GM23338 (cell line): ENCODE measurements around the gene SORL1. TPM values are rescaled to one million over a fixed set of nuclear protein-coding genes. Genes with fewer than 3 reads are reported as not detected.

Experiments used
- ATAC-seq: fragments of 200-7000 bp; cut with Tn5 transposase; 3 replicates; pipeline ENCODE4 v1.9.1; 2020
- DNase-seq: peaks from one replicate; pipeline ENCODE4 v3.0.0-alpha.2; 2015; ENCODE audit warnings: low spot score
- H2AFZ ChIP-seq: fragments of 200-600 bp; sonication (generic); 2 replicates; pipeline ENCODE4 v1.8.0; 2016; ENCODE audit warnings: antibody characterized with exemption, mild to moderate bottlenecking, moderate library complexity
- H3F3A ChIP-seq: fragments of 200-600 bp; sonication (generic); replicated peaks from 2 replicates; pipeline ENCODE4 v1.8.0; 2017; ENCODE audit warnings: antibody characterized with exemption, mixed run types, low read depth
- H3K27ac ChIP-seq: fragments of 200-600 bp; sonication (generic); 2 replicates; pipeline ENCODE4 v1.6.1; 2016; ENCODE audit warnings: low read depth
- H3K27me3 ChIP-seq: fragments of 200-600 bp; sonication (generic); 2 replicates; pipeline ENCODE4 v1.8.0; 2016; ENCODE audit warnings: mild to moderate bottlenecking, mixed run types, moderate library complexity; ENCODE audit not compliant: insufficient read depth
- H3K36me3 ChIP-seq: fragments of 200-600 bp; sonication (generic); 2 replicates; pipeline ENCODE4 v1.8.0; 2016; ENCODE audit warnings: mild to moderate bottlenecking; ENCODE audit not compliant: insufficient read depth
- H3K4me1 ChIP-seq: fragments of 200-600 bp; sonication (generic); 2 replicates; pipeline ENCODE4 v1.8.0; 2016; ENCODE audit warnings: mild to moderate bottlenecking, moderate library complexity; ENCODE audit not compliant: insufficient read depth
- H3K4me2 ChIP-seq: fragments of 200-600 bp; sonication (generic); 2 replicates; pipeline ENCODE4 v1.7.1; 2017; ENCODE audit warnings: mixed run types
- H3K4me3 ChIP-seq: fragments of 200-600 bp; sonication (generic); 2 replicates; pipeline ENCODE4 v1.6.1; 2016; ENCODE audit warnings: mixed run types
- H3K79me2 ChIP-seq: fragments of 200-600 bp; sonication (generic); replicated peaks from 2 replicates; pipeline ENCODE4 v1.8.0; 2017; ENCODE audit warnings: mild to moderate bottlenecking; ENCODE audit not compliant: insufficient read depth
- H3K9me2 ChIP-seq: fragments of 200-600 bp; sonication (generic); 2 replicates; pipeline ENCODE4 v1.8.0; 2017; ENCODE audit not compliant: insufficient read depth
- H4K20me1 ChIP-seq: fragments of 200-600 bp; sonication (generic); replicated peaks from 2 replicates; pipeline ENCODE4 v1.8.0; 2017; ENCODE audit warnings: mild to moderate bottlenecking; ENCODE audit not compliant: insufficient read depth
- H3K27ac Mint-ChIP-seq: 2 replicates; pipeline ENCODE4 v1.8.0; 2020; ENCODE audit warnings: inconsistent platforms, mild to moderate bottlenecking, moderate library complexity, mixed read lengths
- H3K27me3 Mint-ChIP-seq: 3 replicates; pipeline ENCODE4 v1.8.0; 2022; ENCODE audit warnings: low read depth, mild to moderate bottlenecking, moderate library complexity, mixed read lengths, inconsistent platforms; ENCODE audit not compliant: insufficient read depth, poor library complexity
- H3K36me3 Mint-ChIP-seq: 3 replicates; pipeline ENCODE4 v1.8.0; 2021; ENCODE audit warnings: low read depth, mild to moderate bottlenecking, inconsistent platforms, moderate library complexity, mixed read lengths
- H3K4me1 Mint-ChIP-seq: 3 replicates; pipeline ENCODE4 v1.8.0; 2020; ENCODE audit warnings: mild to moderate bottlenecking, inconsistent platforms, mixed read lengths
- H3K4me3 Mint-ChIP-seq: 3 replicates; pipeline ENCODE4 v1.8.0; 2021; ENCODE audit warnings: moderate library complexity, mild to moderate bottlenecking, inconsistent platforms, mixed read lengths
- H3K9me3 Mint-ChIP-seq: 3 replicates; pipeline ENCODE4 v1.8.0; 2020; ENCODE audit warnings: moderate library complexity, mild to moderate bottlenecking, inconsistent platforms, mixed read lengths
- CREB1 ChIP-seq: fragments of 250-450 bp; sonication (Bioruptor Pico); IDR thresholded peaks from 2 replicates; pipeline ENCODE4 v1.5.0; 2020; ENCODE audit warnings: low read depth, mild to moderate bottlenecking, moderate library complexity
- CTCF ChIP-seq, 2 experiments: fragments of 200-600 bp in 1 of 2; sonication (generic) in 1 of 2; conservative IDR thresholded peaks; 2 replicates each; pipeline versions ENCODE4 v1.5.1 to v1.6.1; 2016 to 2017; ENCODE audit warnings: antibody characterized with exemption in 2 of 2, low read depth in 2 of 2, mild to moderate bottlenecking in 2 of 2, moderate library complexity in 1 of 2
- ETS1 ChIP-seq: IDR thresholded peaks from 2 replicates; pipeline ENCODE4 v1.6.1; 2016; ENCODE audit warnings: antibody characterized with exemption
- EZH2 ChIP-seq: fragments of 200-600 bp; sonication (generic); IDR thresholded peaks from one replicate; pipeline ENCODE4 v1.8.0; 2017; ENCODE audit warnings: antibody characterized with exemption, mild to moderate bottlenecking, low read depth; ENCODE audit not compliant: unreplicated experiment
- EZH2phosphoT487 ChIP-seq: fragments of 200-600 bp; sonication (generic); IDR thresholded peaks from one replicate; pipeline ENCODE4 v1.8.1; 2018; ENCODE audit warnings: antibody characterized with exemption; ENCODE audit not compliant: unreplicated experiment
- JUNB ChIP-seq: IDR thresholded peaks from one replicate; pipeline ENCODE4 v1.6.1; 2016; ENCODE audit warnings: antibody characterized with exemption; ENCODE audit not compliant: unreplicated experiment
- NANOG ChIP-seq: IDR thresholded peaks from 2 replicates; pipeline ENCODE4 v1.6.1; 2016; ENCODE audit warnings: antibody characterized with exemption, borderline replicate concordance
- POLR2AphosphoS5 ChIP-seq: IDR thresholded peaks from 2 replicates; pipeline ENCODE4 v1.6.1; 2016; ENCODE audit warnings: antibody characterized with exemption, low read depth
- STAT1 ChIP-seq: IDR thresholded peaks from one replicate; pipeline ENCODE4 v1.6.1; 2016; ENCODE audit warnings: antibody characterized with exemption; ENCODE audit not compliant: unreplicated experiment
- ZNF114 ChIP-seq: fragments of 250-450 bp; sonication (Bioruptor Pico); IDR thresholded peaks from 2 replicates; pipeline ENCODE4 v1.5.0; 2020; ENCODE audit warnings: mild to moderate bottlenecking, moderate library complexity
- ZNF331 ChIP-seq: fragments of 250-450 bp; sonication (Bioruptor Pico); IDR thresholded peaks from 2 replicates; pipeline ENCODE4 v1.5.0; 2020; ENCODE audit warnings: low read depth, mild to moderate bottlenecking, moderate library complexity
- polyA plus RNA-seq: library from polyadenylated mRNA; unstranded; fragments of >200 nt; fragmentation: Nextera tagmentation; extraction: Ambion mirVana; gene quantifications from 2 replicates; pipeline ENCODE4 v1.2.1, GENCODE V29; 2016
- total RNA-seq: library from RNA; depleted of rRNA; stranded (reverse); fragments of >200 nt; shearing (Covaris generic); gene quantifications from 2 replicates; pipeline ENCODE4 v1.2.3, GENCODE V29; 2014
- TF ChIP-seq, protein P1 (sequence below): IDR thresholded peaks from one replicate; pipeline ENCODE4 v1.6.1; 2018; ENCODE audit warnings: antibody characterized with exemption; ENCODE audit not compliant: unreplicated experiment
- TF ChIP-seq, protein P2 (sequence below): fragments of 250-450 bp; sonication (Bioruptor Pico); IDR thresholded peaks from 2 replicates; pipeline ENCODE4 v1.5.0; 2020; ENCODE audit warnings: mild to moderate bottlenecking, moderate library complexity

Gene SORL1
- total and polyA plus RNA-seq, 2 experiments from 2014 or later = 23.0 to 78.8 TPM

- no peak for ATAC-seq
- Mint-ChIP-seq H3K36me3 (peaks cover 41% of the 10 kb centered on the region), H3K4me1 (no peaks in the 10 kb centered on the region), H3K27ac (no peak overlapping the region), H3K4me3 (no peak overlapping the region), H3K9me3 (no peaks in the 10 kb centered on the region), H3K27me3 (peaks cover 5% of the 10 kb centered on the region)
- Histone ChIP-seq H3K4me2 (no peak overlapping the region), H3K9me2 (no peaks in the 10 kb centered on the region), H3F3A (no peaks in the 10 kb centered on the region), H3K4me1 (no peaks in the 10 kb centered on the region), H4K20me1 (no peaks in the 10 kb centered on the region; the same call in 1 of the 2 replicates), H2AFZ (no peak overlapping the region), H3K27ac (no peak overlapping the region), H3K36me3 (peaks cover 28% of the 10 kb centered on the region), H3K4me3 (no peak overlapping the region), H3K27me3 (no peaks in the 10 kb centered on the region), H3K79me2 (no peaks in the 10 kb centered on the region)
- no peak for DNase-seq
- TF ChIP-seq ZNF331 (CRISPR knock-in tag) (no peak), ETS1 (no peak), CREB1 (no peak), ZNF114 (CRISPR knock-in tag) (no peak), JUNB (no peak), EZH2phosphoT487 (no peak), NANOG (no peak), STAT1 (no peak), POLR2AphosphoS5 (no peak), EZH2 (no peak), CTCF (conservative IDR thresholded peaks at IDR 0.05; ENCODE audit: low read depth in 2 of 2) (no peak)
- TF ChIP-seq, protein P1, sequence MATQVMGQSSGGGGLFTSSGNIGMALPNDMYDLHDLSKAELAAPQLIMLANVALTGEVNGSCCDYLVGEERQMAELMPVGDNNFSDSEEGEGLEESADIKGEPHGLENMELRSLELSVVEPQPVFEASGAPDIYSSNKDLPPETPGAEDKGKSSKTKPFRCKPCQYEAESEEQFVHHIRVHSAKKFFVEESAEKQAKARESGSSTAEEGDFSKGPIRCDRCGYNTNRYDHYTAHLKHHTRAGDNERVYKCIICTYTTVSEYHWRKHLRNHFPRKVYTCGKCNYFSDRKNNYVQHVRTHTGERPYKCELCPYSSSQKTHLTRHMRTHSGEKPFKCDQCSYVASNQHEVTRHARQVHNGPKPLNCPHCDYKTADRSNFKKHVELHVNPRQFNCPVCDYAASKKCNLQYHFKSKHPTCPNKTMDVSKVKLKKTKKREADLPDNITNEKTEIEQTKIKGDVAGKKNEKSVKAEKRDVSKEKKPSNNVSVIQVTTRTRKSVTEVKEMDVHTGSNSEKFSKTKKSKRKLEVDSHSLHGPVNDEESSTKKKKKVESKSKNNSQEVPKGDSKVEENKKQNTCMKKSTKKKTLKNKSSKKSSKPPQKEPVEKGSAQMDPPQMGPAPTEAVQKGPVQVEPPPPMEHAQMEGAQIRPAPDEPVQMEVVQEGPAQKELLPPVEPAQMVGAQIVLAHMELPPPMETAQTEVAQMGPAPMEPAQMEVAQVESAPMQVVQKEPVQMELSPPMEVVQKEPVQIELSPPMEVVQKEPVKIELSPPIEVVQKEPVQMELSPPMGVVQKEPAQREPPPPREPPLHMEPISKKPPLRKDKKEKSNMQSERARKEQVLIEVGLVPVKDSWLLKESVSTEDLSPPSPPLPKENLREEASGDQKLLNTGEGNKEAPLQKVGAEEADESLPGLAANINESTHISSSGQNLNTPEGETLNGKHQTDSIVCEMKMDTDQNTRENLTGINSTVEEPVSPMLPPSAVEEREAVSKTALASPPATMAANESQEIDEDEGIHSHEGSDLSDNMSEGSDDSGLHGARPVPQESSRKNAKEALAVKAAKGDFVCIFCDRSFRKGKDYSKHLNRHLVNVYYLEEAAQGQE = no peak
- TF ChIP-seq, protein P2, sequence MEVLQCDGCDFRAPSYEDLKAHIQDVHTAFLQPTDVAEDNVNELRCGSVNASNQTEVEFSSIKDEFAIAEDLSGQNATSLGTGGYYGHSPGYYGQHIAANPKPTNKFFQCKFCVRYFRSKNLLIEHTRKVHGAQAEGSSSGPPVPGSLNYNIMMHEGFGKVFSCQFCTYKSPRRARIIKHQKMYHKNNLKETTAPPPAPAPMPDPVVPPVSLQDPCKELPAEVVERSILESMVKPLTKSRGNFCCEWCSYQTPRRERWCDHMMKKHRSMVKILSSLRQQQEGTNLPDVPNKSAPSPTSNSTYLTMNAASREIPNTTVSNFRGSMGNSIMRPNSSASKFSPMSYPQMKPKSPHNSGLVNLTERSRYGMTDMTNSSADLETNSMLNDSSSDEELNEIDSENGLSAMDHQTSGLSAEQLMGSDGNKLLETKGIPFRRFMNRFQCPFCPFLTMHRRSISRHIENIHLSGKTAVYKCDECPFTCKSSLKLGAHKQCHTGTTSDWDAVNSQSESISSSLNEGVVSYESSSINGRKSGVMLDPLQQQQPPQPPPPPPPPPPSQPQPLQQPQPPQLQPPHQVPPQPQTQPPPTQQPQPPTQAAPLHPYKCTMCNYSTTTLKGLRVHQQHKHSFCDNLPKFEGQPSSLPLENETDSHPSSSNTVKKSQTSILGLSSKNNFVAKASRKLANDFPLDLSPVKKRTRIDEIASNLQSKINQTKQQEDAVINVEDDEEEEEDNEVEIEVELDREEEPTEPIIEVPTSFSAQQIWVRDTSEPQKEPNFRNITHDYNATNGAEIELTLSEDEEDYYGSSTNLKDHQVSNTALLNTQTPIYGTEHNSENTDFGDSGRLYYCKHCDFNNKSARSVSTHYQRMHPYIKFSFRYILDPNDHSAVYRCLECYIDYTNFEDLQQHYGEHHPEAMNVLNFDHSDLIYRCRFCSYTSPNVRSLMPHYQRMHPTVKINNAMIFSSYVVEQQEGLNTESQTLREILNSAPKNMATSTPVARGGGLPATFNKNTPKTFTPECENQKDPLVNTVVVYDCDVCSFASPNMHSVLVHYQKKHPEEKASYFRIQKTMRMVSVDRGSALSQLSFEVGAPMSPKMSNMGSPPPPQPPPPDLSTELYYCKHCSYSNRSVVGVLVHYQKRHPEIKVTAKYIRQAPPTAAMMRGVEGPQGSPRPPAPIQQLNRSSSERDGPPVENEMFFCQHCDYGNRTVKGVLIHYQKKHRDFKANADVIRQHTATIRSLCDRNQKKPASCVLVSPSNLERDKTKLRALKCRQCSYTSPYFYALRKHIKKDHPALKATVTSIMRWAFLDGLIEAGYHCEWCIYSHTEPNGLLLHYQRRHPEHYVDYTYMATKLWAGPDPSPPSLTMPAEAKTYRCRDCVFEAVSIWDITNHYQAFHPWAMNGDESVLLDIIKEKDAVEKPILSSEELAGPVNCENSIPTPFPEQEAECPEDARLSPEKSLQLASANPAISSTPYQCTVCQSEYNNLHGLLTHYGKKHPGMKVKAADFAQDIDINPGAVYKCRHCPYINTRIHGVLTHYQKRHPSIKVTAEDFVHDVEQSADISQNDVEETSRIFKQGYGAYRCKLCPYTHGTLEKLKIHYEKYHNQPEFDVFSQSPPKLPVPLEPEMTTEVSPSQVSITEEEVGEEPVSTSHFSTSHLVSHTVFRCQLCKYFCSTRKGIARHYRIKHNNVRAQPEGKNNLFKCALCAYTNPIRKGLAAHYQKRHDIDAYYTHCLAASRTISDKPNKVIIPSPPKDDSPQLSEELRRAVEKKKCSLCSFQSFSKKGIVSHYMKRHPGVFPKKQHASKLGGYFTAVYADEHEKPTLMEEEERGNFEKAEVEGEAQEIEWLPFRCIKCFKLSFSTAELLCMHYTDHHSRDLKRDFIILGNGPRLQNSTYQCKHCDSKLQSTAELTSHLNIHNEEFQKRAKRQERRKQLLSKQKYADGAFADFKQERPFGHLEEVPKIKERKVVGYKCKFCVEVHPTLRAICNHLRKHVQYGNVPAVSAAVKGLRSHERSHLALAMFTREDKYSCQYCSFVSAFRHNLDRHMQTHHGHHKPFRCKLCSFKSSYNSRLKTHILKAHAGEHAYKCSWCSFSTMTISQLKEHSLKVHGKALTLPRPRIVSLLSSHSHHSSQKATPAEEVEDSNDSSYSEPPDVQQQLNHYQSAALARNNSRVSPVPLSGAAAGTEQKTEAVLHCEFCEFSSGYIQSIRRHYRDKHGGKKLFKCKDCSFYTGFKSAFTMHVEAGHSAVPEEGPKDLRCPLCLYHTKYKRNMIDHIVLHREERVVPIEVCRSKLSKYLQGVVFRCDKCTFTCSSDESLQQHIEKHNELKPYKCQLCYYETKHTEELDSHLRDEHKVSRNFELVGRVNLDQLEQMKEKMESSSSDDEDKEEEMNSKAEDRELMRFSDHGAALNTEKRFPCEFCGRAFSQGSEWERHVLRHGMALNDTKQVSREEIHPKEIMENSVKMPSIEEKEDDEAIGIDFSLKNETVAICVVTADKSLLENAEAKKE (CRISPR knock-in tag) = no peak
These were observed 177.9 kb downstream of the SORL1 start for GRCh38 chr11:121630041-121630440.
